GM18873 (cell line): ENCODE data around the gene C15orf62.

Source experiments
- ATAC-seq: cut with Tn5 transposase; IDR thresholded peaks from one replicate; pipeline ENCODE4 v1.9.1; 2021; ENCODE audit warnings: mild to moderate bottlenecking, moderate library complexity, moderate number of reproducible peaks; ENCODE audit not compliant: unreplicated experiment, low FRiP score

Gene C15orf62, protein sequence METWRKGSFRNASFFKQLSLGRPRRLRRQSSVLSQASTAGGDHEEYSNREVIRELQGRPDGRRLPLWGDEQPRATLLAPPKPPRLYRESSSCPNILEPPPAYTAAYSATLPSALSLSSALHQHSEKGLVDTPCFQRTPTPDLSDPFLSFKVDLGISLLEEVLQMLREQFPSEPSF

DNA sequence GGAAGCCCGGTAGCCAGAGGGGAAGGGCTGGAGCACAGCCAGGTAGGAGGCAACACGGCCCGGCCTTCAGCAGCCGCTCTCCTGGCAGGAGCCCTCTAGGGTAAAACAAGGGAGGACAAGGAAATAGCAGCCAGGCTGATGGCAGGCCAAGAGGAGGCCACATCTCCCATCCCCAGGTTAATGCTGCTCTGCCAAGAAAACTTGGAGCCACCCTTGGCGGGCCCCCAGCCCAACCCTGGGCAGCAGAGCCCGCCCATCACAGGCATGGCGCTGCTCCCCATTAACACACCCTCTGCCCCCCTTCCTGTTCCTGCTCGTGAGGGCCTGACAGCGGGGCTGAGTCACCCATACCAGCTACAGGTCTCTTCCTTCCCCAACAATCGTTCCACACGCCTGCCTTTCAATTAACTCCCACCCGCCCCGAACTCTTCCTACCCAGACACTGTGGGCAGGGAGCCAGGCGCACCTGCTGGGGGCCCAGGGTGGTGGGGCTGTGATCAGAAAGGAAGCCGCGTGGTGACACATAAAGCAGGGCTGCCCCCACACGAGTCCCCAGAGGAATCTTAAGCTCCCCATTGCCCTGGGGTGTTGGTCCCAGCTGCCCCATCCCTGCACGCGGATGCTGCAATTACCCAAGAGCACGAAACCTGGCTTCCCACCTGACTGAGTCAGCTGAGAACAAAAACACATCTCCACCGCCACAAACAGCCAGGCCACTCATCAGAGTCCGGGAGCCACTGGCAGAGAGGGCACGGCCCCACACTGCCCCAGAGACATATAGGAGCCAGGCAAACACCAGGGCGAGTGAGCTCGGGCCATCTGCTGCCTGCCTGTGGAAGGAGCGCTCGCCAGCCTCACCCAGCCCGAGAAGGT lies at the start of gene C15orf62:
TSS of gene C15orf62 (plus strand) at position 707 of the 873 bp plus-strand sequence. CDS start 516 bp downstream, outside the sequence.
- ATAC-seq: no peak

DNA sequence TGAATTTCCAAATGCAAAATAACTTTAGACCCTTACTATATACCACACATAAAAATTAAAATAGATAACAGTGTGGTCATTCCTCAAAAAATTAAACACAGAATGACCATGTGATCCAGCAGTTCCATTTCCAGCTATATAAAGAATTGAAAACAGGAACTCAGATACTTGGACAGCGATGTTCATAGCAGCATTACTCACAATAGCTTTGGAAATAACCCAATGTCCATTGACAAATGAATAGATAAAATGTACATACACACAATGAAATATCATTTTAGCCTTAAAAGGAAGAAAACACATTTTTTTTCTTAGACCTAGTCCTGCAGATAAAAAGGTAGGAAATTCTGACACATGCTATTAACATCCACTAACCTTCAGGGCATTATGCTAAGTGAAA lies 48.1 kb upstream of the C15orf62 start:
- no peak for ATAC-seq

DNA sequence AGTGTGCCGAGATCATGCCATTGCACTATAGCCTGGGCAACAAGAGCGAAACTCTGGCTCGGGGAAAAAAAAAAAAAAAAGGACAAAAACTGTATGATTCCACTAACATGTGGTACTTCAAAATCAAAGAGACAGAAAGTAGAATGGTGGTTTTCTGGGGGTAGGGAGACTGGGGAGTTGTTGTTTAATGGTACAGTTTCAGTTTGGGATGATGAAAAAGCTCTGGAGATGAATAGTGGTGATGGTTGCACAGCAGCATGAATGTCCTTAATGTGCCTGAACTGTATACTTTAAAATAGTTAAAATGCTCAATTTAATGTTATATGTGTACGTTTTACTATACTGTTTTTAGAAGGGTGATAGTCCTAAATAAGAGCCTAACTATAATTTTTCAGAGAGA lies 47.4 kb upstream of the C15orf62 start:
- ATAC-seq: no peak

DNA sequence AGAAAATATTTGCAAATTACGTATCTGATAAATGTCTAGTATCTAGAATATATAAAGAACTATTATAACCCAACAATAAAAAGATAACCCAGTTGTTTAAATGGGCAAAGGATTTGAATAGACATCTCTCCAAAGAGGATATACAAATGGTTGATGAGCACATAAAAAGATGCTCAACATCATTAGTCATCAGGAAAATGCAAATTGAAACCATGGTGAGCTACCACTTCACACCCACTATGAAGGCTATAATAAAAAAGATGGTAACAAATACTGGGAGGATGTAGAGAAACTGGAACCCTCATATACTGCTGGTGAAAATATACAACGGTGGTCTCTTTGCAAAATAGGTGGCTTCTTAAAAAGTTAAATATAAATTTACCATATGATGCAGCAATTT lies 46.8 kb upstream of the C15orf62 start:
- no peak for ATAC-seq

DNA sequence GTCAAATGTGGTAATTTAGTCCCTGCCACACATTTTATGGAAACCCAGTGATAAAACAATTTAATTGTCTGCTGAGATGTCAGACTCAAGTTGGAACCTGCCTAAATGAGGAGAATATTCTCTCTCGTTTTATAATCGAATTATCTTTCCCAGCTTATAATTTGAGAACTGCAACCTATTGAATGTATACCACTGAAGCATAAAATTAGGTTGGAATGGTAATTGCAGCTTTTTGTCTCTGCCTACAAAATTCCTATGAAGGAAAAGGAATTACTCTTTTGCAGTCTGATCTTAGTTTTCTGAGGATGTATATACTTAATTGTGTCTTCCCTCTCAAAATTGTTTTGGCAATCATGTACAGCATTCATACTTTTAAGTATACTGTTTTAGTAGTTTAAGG lies 45.9 kb upstream of the C15orf62 start:
- no peak for ATAC-seq

DNA sequence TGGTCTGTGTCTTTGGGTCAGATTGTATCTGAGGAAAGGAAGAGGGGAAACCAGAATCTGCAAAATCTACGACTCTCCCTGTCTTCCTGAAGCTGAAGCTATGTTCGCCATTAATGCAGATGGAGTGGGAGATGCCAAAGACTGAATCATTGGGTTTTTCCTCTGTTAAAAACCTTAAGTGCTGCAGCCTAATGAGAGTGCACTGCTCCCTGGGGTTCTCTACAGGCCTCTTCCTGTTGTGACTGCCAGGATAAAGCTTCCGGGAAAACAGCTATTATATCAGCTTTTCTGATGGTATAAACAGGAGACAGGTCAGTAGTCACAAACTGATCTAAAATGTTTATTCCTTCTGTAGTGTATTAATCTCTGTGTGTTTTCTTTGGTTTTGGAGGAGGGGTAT lies 38.7 kb upstream of the C15orf62 start:
- ATAC-seq: no peak

DNA sequence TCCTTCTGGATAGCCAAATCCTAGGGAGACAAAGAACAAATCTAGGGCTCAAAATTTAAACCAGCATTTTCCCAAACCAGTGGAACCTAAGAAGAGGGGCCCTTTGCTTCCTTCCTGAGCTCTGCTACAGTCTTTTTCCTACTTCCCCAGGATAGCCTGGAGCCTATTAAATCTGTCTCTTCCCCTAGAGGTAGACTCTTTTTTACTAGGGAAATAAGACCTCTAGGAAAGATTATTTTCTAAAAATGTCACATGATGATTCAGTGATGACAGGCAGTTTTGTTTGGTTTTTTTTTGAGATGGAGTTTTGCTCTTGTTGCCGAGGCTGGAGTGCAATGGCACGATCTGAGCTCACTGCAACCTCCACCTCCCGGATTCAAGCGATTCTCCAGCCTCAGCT lies 33.2 kb upstream of the C15orf62 start:
- ATAC-seq: no peak

DNA sequence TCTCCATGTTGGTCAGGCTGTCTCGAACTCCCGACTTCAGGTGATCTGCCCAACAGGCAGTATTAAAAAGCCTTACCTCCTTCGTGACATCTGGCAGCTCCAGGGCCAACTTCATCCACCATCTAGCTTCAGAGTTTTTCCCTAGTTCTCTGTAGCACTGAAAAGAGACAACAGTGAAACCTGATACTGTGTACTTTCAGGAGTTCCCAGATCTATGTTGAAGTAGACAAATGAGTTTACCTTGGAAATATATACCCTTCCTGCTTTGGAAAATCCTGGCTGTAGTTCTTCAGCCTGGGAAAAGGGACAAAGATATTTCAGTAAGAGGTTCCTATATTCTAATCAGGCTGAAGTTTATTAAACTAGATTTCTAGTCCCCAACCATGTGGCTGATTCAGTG lies 32.7 kb upstream of the C15orf62 start:
- ATAC-seq: no peak

DNA sequence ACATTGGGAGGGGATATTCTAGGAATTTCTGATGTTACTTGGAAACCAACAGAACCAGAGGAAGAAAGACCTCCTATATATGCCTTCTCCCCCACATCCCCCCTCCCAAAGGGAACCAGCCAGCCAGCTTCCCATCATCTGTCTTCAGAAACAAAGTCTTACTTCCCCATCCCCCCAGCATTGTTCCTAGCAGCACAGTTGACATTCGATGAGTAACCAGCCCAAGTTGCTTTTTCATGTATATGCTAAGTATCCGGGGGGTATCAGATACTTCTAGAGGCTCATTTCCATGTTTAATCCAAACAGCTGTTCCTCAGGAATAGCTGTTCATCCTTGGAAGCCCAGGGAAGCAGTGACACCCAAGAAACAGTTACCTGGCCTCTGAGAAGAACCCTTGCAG lies 30.7 kb upstream of the C15orf62 start:
- ATAC-seq: no peak

DNA sequence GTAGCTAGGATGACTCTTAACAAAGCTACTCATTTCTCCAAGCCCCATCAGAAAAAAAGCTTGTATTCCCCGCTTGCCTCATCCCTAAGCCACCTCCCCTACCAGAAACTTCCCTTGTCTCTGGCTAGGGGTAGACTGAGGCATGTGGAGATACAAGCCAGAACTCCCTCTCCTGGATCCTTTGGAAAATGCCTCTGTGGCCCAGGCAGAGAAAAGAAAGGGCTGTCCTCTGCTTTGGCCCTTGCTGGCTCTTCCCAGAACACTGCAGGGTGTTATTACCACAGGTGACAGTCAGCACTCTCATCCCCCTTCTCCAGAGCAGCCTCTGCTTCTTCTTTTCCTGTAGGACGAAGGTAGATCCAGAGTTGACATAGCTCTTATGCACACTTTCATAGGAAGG lies 29.9 kb upstream of the C15orf62 start:
- no peak for ATAC-seq

DNA sequence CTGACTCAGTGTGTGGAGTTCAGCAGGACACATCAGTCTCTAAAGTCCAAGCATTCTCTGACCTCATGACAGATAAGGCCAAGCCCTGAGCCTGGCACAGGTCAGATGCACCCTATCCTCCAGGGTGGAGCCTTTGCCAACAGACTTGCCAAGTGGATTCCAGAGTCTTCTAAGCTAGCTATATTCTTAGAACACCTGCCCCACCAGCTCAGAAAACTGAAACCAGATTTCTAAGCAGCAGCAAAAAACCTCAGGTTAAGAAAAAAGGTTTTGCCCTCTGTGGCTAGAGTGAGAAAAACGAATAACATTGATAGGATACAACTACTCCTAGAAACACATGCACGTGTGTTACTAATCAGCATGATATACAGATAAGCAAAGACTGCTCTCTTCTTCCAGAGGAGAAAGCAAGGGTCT lies 26.3 kb upstream of the C15orf62 start:
- no peak for ATAC-seq

DNA sequence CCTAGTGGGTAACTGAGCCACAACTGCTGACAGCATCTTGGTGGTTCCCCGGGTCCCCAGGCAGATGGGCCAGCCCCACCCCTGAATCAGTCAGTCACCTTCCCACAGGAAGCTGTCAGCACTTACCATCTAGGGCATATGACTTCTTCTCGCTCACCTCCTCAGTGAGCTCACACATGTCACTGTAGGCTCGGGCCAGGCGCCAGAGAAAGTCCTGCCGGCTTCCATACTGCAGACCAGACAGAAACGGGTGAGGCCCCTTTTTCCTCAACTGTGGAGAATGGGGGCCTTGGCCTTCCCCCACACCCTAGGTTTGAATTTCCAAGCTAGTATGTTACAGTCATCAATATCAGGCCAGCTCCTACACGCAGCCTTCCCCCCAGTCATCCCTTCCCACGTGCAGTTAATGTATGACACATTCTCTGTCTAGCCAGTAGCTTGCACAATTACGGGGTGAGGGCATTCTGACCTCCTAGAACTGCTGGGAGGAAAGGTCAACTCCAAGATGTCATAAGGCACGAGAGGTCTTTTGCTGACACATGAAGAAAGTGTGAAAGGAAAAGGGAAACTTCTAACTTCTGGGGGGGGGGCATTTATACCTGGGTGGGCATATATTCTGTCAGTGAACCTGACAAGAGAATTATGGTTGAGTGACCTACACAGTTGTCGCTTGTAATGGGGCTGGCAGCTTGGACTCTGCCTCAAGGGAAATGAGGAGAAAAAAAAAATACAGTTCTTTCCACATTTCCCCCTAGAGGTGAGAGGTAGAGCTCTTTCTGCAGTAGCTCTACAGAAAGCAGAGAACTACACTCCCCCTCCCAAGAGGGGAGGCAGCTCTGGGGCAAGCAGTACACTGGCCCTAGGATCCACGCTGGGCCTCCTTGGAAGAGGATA lies 25.6 kb upstream of the C15orf62 start:
- ATAC-seq: no peak

DNA sequence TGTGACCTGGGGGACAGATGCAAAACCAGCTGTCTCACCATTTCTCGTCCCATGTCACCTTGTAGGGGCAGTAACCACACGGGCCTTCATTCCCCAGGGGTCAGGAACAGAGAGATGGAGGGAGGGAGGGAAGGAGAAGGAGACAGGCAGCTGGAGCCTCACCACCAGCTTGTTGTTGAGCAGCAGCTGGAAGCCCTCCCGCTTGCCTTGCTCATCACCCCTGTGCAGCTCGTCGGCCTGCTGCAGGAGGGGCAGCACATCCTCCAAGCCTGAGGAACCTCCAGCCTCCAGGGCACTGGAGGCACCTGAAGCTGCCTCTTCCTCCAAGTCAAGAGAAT lies 25.0 kb upstream of the C15orf62 start:
- no peak for ATAC-seq

DNA sequence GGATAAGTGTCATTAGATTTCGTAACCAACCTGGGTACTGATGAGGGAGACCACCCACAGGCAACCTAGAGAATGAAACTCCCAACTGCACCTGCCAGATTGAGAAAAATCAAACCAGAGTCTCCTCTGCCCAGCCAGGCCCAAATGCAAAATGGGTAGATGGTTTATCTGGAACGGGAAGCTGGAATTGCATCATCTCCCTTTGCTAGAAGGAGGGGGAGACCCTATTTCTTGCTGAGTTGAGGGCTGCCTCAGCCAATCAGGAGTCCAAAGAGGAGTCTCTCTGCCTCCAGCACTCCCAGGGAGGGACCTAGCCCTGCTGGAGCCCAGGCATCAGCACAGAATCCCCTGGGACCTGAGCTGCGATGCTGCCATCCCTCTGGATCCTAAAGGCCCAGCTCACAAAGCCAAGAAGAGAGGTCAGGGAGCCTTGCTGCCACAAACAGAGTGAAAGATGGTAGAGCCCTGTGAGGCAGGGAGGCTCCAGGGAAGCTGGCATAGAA lies 22.8 kb upstream of the C15orf62 start:
- ATAC-seq: no peak

DNA sequence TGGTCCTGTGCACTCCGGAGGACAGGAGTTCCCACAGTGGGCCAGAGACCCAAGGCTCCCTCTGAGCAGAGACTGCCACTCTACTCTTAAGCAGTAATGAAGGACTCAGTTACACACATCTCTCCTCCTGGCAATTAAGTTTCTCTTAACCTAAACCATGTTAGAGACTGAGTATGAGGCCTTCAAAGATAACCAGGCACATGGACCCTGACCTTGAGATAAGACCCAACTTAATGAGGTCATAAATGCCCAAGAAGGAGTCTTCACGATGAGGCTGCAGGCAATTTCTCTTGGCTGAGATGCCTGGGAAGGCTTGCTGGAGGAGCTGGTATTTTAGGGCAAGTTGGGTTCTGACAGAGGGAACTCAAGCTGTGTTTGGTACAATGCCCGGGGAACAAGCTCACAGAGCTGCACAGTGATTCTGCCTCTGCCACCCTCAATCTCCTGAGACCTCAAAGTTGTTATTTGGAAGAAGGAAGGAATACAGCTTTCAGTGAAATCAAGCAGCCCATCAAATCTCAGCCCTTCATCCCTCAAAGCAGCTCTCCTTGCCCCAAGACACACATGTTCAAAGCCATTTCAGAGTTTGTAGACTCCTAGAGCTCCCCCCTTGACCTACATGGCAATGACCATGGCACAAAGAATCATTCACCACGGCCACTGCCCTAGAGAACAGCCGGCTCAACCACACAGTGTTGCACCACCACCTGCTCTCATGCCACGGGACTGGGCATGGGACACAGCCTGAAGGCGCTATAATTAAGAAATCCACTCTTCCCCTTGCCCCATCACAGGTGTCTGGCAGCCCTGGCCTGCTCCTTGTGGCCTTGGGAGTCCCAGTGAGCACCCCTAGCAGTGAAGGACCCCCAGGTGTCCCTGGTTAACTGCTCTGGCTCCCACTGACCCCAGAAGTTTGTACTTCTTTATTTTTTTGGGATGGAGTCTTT lies 21.8 kb upstream of the C15orf62 start:
- no peak for ATAC-seq

DNA sequence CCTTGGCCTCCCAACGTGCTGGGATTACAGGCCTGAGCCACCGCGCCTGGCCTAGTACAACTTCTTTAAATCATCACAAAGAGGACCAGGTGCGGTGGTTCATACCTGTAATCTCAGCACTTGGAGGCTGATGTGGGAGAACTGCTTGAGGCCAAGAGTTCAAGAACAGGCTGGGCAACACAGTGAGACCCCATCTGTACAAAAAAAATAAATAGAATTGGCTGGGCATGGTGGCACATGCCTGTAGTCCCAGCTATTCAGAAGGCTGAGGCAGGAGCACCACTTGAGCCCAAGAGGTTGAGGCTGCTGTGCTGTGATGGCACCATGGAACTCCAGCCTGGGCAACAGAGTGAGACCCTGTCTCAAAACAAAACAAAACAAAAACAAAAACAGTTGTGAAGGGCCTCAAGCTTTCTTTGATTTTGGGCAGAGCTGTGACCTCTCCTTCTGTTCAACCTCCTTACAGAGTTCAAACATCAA lies 20.6 kb upstream of the C15orf62 start:
- no peak for ATAC-seq

DNA sequence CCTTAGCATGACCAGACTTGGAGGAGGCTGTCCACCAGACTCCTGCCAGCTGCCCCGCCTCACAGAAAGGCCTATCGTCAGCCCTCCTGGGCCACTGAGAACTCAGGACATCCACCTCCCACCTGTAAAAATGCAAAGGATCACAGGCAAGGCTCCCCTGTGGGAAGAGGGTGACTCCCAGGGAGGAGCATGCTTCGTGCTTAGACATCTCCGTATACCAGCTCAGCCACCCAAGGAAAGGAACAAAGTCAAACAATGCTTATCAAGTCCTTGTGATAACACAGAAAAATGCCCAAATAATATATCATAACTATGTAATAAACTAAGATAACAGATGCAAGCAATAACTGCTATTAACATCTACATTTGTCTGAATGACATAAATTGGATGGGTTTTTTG lies 18.9 kb upstream of the C15orf62 start:
- no peak for ATAC-seq

DNA sequence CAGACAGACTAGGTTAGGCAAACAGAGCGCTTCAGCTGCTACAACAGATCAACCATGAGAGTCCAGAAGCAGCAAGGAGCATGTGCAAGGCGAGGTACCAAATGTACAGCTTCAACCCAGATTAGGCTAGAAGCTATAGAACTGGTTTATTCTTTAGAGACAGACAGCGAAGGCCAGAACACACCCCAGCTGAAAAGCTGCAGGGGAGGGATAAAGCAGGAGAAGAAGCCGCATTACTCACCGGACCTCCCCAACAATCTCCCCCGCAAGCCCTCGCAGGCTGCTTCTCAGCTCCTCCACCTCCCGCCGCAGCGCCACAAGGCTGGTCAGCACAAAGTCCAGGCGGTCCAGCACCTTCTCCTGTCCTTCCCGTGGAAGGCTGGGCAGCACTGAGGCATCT lies 18.0 kb upstream of the C15orf62 start:
- no peak for ATAC-seq

DNA sequence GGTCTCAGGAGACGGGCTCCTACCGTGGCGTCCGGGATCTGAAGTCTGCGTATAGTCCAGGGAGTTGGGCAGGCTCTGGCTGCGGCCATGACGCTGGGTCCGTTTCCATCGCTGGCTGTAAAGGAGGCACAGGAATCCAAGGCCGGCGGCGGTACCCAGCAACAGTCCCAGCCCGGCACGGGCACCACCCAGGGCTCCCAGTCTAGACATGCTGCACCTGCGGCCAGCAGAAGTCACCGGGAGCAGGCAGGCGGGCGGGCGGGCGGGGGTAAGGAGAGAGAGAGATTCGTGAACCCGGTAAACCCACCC lies 15.3 kb upstream of the C15orf62 start:
- peak; percentile 6 for ATAC-seq
